ENCODE measurements around the gene KRTAP10-8. TPM values are rescaled to one million over a fixed set of nuclear protein-coding genes. Genes with fewer than 3 reads are reported as not detected.
"Not testable (repeated sequence)": the region's sequence is repeated elsewhere in the genome, so short reads cannot be mapped to it uniquely, and the experiment has no call there.

The KRTAP10-8 gene
- total RNA-seq, 8 experiments from 2014 or later, result 0.41 to 0.67 (median 0.44) TPM; not detected in 4

DNA sequence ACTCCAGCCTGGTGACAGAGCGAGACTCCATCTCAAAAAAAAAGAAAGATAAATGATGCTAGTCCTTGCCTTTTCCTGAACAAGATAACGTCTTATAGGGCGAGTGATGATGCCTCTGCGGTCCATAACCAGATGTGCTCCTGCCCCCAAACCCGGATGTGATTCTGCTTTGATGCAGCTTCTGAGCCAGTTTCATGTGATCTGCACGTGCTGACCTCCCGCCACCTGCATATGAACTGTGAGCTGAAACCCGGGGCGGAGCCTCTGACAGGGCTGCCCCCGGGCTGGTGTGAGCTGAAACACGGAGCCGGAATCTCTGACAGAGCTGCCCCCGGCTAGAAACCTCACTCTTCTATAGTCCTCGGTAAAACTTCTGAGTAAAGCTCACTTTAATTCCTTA, 41.2 kb downstream of the KRTAP10-8 start:
- peak in 7 of 8 experiments; percentile 30 to 71 (median 56) for ATAC-seq (replicated peaks in 6 of 8)
- H3K27ac ChIP-seq, result no peak overlapping the region
- no peaks in the 10 kb centered on the region for H3K4me1 ChIP-seq (replicated peaks in 1 of 2)
- WGBS, 10 experiments, result 12 to 100% (median 58%) methylated on average over 1 to 10 of the region's 14 CpGs
- in situ Hi-C loops (cut with MboI; ENCODE audit: low pct_unique_long_range_greater_than_20kb in 2 of 9, low sequenced_read_pairs in 9 of 9, unreplicated experiment in 9 of 9), result no loop called here
- H3K4me3 ChIP-seq, result no peak overlapping the region

DNA sequence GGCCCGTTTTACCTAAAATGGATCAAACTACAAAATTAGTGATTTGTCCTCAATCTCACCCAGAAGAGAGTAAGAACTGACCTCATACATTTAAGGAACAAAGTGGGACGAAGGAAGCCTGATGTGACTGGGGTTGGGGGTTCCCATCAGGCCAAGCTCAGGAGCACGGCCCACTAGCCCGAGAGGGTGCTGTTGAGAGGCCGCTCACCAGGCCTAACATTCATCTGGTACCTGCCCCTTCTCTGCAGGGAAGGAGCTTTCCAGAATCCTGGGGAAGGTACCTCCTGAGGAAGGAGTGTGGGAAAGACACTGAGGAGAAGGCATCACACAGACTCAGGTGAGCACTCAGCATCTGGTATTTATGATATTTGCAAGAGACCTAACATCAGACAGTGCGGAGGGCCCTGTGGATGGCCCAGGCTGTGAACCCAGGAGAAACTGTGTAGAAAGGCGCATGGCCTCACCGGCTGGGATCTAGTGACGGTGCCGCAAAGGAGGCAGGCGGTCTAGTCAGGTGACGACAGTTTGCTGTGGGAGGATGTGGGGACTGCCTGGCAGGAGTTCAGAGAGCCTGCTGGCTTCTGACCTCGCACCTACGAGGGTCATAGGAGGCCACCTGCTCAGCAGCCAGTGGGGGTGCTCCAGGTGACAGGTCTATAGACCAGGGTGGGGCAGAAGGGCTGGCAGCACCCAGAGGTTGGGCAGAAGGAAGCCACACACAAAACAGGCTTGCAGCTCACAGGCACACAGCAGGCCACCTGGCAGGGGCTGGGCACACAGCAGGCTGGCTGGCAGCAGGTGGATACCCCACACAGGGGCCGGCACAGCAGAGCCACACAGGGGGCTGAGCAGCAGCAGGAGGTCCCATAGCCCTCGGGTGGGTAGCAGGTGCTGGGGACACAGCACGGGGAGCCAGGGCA, 42.0 kb downstream of the KRTAP10-8 start:
- 13 to 90% (median 80%) methylated on average over 2 to 10 of the region's 17 CpGs; no CpG with 5 or more reads in 1 of the 10 experiments for WGBS, 10 experiments
- in situ Hi-C loops (cut with MboI; ENCODE audit: low pct_unique_long_range_greater_than_20kb in 2 of 9, low sequenced_read_pairs in 9 of 9, unreplicated experiment in 9 of 9), result no loop called here
- no peak overlapping the region for H3K4me3 ChIP-seq

DNA sequence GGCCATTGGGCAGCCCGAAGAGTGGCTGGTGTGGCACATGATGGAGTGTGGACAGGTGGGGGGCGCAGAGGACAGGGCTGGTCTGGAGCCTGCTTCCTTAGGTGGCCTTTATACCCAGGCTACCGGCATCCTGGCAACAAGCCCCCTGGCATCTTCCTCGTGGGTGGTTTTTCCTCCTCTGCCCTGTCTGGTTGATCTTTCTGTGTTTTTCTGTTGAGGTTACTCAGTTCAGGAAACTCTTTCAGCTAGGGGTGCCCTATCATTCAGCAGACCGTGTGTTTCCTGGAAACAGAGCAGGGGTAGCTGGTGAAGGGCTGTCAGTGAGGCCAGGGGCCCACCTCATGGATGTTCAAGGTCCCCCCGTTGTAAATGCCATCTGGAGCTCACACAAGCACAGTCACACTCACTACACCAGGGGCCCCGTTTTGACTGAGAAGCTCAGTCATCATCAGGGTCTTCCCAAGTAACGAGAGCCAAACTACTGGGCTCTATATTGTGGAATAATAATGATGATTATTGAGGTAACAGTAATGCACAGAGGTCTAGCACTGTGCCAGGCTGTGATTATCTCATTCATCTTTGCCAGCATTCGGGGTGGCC, 42.8 kb downstream of the KRTAP10-8 start, which contains the start of gene KRTAP12-4:
Gene KRTAP12-4, minus strand, starts transcription at position 84 of the 600 bp plus-strand sequence. Its CDS starts 45 bp downstream, at position 39.
- no peak within 1 kb of the TSS for H3K27ac ChIP-seq
- in situ Hi-C loops (cut with MboI; ENCODE audit: low pct_unique_long_range_greater_than_20kb in 2 of 9, low sequenced_read_pairs in 9 of 9, unreplicated experiment in 9 of 9), result no loop called here
- no peaks in the 10 kb centered on the region for H3K4me1 ChIP-seq (replicated peaks in 1 of 2)
- no peak for ATAC-seq (replicated peaks in 6 of 8)
- H3K4me3 ChIP-seq, result no peak within 1 kb of the TSS
- WGBS, 10 experiments, result 10 to 100% (median 78%) methylated on average over 1 to 4 of the region's 9 CpGs; no CpG with 5 or more reads in 3 of the 10 experiments

More for the DNA sequence above, 42.0 kb downstream of the KRTAP10-8 start:
- no peaks in the 10 kb centered on the region for H3K4me1 ChIP-seq (replicated peaks in 1 of 2)
- H3K27ac ChIP-seq, result no peak overlapping the region
- no peak for ATAC-seq (replicated peaks in 6 of 8)

DNA sequence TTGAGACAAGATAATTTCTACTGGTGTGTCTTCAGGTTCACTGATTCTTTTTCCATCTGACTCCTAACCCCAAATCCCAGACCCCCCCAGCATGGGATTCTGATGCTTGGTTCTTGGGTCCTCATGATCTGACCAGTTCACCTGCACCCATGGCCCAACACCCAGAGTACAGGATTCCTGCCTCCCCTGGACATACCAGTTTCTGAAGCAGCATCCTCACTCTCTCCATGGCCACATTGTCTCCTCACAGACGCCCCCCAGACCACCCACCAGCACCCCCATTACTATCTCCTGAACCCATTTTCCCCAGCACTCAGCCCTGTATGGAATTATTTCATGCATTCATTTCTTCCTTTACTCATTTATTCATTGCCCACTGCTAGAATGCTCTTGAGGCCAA, 45.0 kb downstream of the KRTAP10-8 start:
- WGBS, 10 experiments, result 60% methylated on average over 1 of the region's 1 CpG; no CpG with 5 or more reads in 9 of the 10 experiments
- no peaks in the 10 kb centered on the region for H3K4me1 ChIP-seq (replicated peaks in 1 of 2)
- H3K4me3 ChIP-seq, result no peak overlapping the region
- in situ Hi-C loops (cut with MboI; ENCODE audit: low pct_unique_long_range_greater_than_20kb in 2 of 9, low sequenced_read_pairs in 9 of 9, unreplicated experiment in 9 of 9), result no loop called here
- H3K27ac ChIP-seq, result no peak overlapping the region
- no peak for ATAC-seq (replicated peaks in 6 of 8)

DNA sequence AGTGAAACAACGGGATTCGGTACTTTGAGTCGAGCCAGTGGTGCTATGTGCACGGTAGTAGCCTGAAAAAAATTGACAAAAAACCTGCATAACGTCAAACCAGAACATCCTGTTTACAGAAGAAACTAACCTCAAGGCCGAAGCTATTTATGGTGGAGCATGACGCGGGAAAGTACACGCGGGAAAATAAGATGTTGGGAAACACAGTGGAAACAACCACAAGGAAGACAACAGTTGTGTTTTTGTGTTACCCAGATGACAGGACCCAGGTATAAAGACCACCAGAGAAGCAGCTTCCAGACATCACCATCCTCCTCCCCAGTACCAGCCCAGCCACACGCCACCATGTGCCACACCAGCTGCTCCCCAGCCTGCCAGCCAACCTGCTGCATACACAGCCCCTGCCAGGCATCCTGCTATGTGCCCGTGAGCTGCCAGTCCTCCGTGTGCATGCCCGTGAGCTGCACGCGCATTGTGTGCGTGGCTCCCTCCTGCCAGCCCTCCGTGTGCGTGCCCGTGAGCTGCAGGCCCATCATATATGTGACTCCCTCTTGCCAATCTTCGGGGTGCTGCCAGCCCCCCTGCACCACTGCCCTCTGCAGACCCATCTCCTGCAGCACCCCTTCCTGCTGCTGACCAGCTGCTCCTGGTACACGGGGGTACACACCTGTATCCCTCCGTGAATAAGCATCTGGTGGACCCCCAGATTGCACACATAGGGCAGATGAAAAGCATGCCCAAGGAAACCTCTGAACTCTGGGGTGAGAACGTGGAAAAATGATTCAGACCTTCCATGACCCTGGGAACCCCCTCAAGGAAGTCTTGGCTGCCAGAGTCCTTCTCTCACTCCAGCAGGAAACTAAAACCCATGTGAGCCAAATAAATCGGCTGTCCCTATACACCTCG, 46.0 kb downstream of the KRTAP10-8 start, which contains the start of gene KRTAP12-3:
Gene KRTAP12-3, plus strand, starts transcription at position 298 of the 906 bp plus-strand sequence. Its CDS starts 48 bp downstream, at position 346.
- no peak for ATAC-seq (replicated peaks in 6 of 8)
- 20 to 98% (median 82%) methylated on average over 4 to 15 of the region's 26 CpGs for WGBS, 10 experiments
- in situ Hi-C loops (cut with MboI; ENCODE audit: low pct_unique_long_range_greater_than_20kb in 2 of 9, low sequenced_read_pairs in 9 of 9, unreplicated experiment in 9 of 9), result no loop called here
- Histone ChIP-seq H3K27ac (no peak within 1 kb of the TSS), H3K4me3 (no peak within 1 kb of the TSS), H3K4me1 (replicated peaks in 1 of 2) (no peaks in the 10 kb centered on the region)

DNA sequence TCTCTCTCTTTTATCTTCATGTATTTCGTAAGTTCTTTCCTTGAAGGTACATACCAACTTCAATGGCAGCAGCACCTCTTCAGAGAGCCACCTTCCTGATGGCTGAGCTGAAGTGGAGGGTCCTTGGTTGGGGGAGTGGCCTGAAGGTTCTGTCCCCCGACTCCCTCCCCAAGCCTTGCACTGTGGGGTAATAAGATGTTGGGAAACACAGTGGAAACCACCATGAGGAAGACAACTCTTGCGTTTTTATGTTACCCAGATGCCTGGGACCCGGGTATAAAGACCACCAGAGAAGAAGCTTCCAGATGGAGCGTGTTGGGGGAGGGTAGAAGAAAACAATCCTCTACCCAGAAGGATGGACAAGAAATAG, 46.6 kb downstream of the KRTAP10-8 start:
- Histone ChIP-seq H3K4me3 (no peak overlapping the region), H3K4me1 (replicated peaks in 1 of 2) (no peaks in the 10 kb centered on the region), H3K27ac (no peak overlapping the region)
- no peak for ATAC-seq (replicated peaks in 6 of 8)
- WGBS, 10 experiments, result 60 to 100% (median 83%) methylated on average over 1 of the region's 5 CpGs; no CpG with 5 or more reads in 7 of the 10 experiments
- in situ Hi-C loops (cut with MboI; ENCODE audit: low pct_unique_long_range_greater_than_20kb in 2 of 9, low sequenced_read_pairs in 9 of 9, unreplicated experiment in 9 of 9), result no loop called here

DNA sequence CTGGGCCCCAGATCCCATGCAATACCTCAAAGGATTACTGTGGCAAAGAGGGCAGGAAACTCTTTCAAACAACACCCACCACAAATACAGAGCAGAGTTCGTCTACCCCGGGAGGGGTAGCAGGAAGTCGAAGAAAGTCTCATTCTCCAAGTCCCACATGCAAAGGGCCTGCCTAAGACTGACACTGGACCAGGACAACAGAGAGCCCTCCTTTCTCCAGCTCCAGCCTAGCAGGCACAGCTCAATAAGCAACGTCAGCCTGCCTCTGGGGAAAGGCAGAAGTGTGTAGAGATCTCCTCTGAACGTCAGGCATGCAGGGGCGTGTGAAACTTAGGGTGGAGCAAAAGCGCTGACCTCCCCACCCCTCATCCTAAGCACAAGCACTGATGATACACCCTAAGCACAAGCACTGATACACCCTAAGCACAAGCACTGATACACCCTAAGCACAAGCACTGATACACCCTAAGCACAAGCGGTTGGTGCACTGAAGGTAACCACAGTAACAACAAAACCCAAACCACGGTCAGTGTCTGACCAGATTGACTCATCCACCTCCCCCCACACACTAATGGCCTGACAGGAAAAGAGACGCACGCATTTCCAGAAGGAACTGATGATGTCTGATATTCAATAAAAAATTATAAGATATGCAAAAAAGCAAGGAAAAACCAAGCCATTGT, 47.2 kb downstream of the KRTAP10-8 start:
- 25 to 100% (median 67%) methylated on average over 1 to 10 of the region's 11 CpGs; no CpG with 5 or more reads in 1 of the 10 experiments for WGBS, 10 experiments
- in situ Hi-C loops (cut with MboI; ENCODE audit: low pct_unique_long_range_greater_than_20kb in 2 of 9, low sequenced_read_pairs in 9 of 9, unreplicated experiment in 9 of 9), result no loop called here
- no peak overlapping the region for H3K4me3 ChIP-seq
- H3K27ac ChIP-seq, result no peak overlapping the region
- H3K4me1 ChIP-seq (replicated peaks in 1 of 2), result no peaks in the 10 kb centered on the region
- ATAC-seq (replicated peaks in 6 of 8), result peak in 2 of 8 experiments; percentile 60 to 97

DNA sequence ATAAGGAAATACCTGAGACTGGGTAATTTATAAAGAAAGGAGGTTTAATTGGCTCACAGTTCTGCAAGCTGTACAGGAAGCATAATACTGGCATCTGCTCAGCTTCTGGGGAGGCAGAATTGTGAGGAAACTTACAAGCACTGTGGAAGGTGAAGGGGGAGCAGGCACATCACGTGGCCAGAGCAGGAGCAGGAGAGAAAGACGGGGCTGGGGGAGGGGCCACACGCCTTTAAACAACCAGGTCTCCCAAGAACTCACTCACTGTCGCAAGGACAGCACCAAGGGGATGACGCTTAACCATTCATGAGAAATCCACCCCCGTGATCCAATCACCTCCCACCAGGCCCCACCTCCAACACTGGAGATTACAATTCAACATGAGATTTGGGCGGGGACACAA, 49.7 kb downstream of the KRTAP10-8 start:
- in situ Hi-C loops (cut with MboI; ENCODE audit: low pct_unique_long_range_greater_than_20kb in 2 of 9, low sequenced_read_pairs in 9 of 9, unreplicated experiment in 9 of 9); H3K27ac ChIP-seq; H3K4me1 ChIP-seq (replicated peaks in 1 of 2); ATAC-seq (replicated peaks in 6 of 8); H3K4me3 ChIP-seq: not testable (repeated sequence)
- WGBS, 10 experiments, result 0 to 100% (median 73%) methylated on average over 1 to 5 of the region's 7 CpGs

Other genes starting within 250 kb of the KRTAP10-8 start
- gene LRRC3, start 156.6 kb upstream of the KRTAP10-8 start, total RNA-seq, result 1 to 10 TPM in 5 of 8 experiments, under 1 TPM in 3; 0.18 to 4.8 (median 2.6) TPM
- 1 to 10 TPM in 1 of 8 experiments, under 1 TPM in 2, not detected in 5; 0.18 to 1.1 (median 0.25) TPM for gene KRTAP10-1, start 71.9 kb upstream of the KRTAP10-8 start, total RNA-seq
- gene KRTAP10-2, start 60.6 kb upstream of the KRTAP10-8 start, total RNA-seq, result 1 to 10 TPM in 1 of 8 experiments, under 1 TPM in 3, not detected in 4; 0.17 to 1.1 (median 0.47) TPM
- 1 to 10 TPM in 1 of 8 experiments, under 1 TPM in 4, not detected in 3; 0.23 to 1.1 (median 0.46) TPM for gene KRTAP10-3, start 53.3 kb upstream of the KRTAP10-8 start, total RNA-seq
- under 1 TPM in 3 of 8 experiments, not detected in 5; 0.41 to 1.00 (median 0.87) TPM for gene KRTAP10-4, start 38.4 kb upstream of the KRTAP10-8 start, total RNA-seq
- gene KRTAP10-5, start 31.5 kb upstream of the KRTAP10-8 start, total RNA-seq, result 1 to 10 TPM in 1 of 8 experiments, under 1 TPM in 3, not detected in 4; 0.17 to 1.1 (median 0.43) TPM
- gene KRTAP10-6, start 19.6 kb upstream of the KRTAP10-8 start, total RNA-seq, result under 1 TPM in 4 of 8 experiments, not detected in 4; 0.23 to 0.71 (median 0.35) TPM
- gene KRTAP10-7, start 11.5 kb upstream of the KRTAP10-8 start, total RNA-seq, result under 1 TPM in 3 of 8 experiments, not detected in 5; 0.13 to 0.47 (median 0.20) TPM
- 1 to 10 TPM in 1 of 8 experiments, under 1 TPM in 4, not detected in 3; 0.18 to 1.0 (median 0.46) TPM for gene KRTAP10-9, start 15.0 kb downstream of the KRTAP10-8 start, total RNA-seq
- gene KRTAP10-10, start 25.3 kb downstream of the KRTAP10-8 start, total RNA-seq, result 1 to 10 TPM in 1 of 8 experiments, under 1 TPM in 3, not detected in 4; 0.17 to 1.1 (median 0.51) TPM
- under 1 TPM in 2 of 8 experiments, not detected in 6; 0.49 to 0.66 TPM for gene KRTAP10-11, start 34.3 kb downstream of the KRTAP10-8 start, total RNA-seq
- gene KRTAP12-4, start 42.6 kb downstream of the KRTAP10-8 start, total RNA-seq, result not detected
- gene KRTAP12-3, start 45.9 kb downstream of the KRTAP10-8 start, total RNA-seq, result not detected
- gene KRTAP12-2, start 54.8 kb downstream of the KRTAP10-8 start, total RNA-seq, result not detected
- gene KRTAP12-1, start 70.1 kb downstream of the KRTAP10-8 start, total RNA-seq, result under 1 TPM in 1 of 8 experiments, not detected in 7; 0.90 TPM
- gene KRTAP10-12, start 85.1 kb downstream of the KRTAP10-8 start, total RNA-seq, result under 1 TPM in 3 of 8 experiments, not detected in 5; 0.29 to 0.85 (median 0.56) TPM
- gene TSPEAR, start 99.5 kb downstream of the KRTAP10-8 start, total RNA-seq, result under 1 TPM in 7 of 8 experiments, not detected in 1; 0.21 to 0.66 (median 0.31) TPM
- gene UBE2G2, start 189.7 kb downstream of the KRTAP10-8 start, total RNA-seq, result 100 to 1,000 TPM in 2 of 8 experiments, 10 to 100 TPM in 6; 32.6 to 142 (median 54.7) TPM
- gene SUMO3, start 206.0 kb downstream of the KRTAP10-8 start, total RNA-seq, result 100 to 1,000 TPM in 1 of 8 experiments, 10 to 100 TPM in 7; 46.6 to 103 (median 56.9) TPM